ENCODE results near the gene C21orf91.
A peak's percentile ranks its signal among the peaks of the same experiment; 100 is the strongest.

C21orf91 gene

GRCh38 chr21:17797967-17798366 is 21.2 kb downstream of the C21orf91 start:
- no peak for DNase-seq (ENCODE audit: low read depth in 2 of 2)

DNA sequence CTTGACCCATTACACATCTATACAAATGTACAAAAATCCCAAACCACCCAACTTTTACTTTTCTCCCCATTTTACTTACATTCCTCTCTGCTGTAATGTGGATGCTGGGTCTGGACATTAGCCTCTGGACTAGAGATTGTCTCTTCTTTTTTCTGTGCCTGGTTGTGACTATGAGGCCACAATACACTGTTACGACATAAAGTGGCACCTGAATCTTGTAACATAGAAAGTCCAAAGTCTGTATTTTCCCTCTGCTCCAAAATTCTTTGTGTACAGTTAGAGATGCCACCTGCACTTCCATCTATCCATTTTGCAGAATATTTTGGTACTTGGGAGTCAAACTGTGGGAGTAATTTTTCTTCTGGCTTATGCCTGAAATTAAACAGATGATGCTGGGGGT is 22.7 kb downstream of the C21orf91 start:
- no peak for DNase-seq (ENCODE audit: low read depth in 2 of 2)

DNA sequence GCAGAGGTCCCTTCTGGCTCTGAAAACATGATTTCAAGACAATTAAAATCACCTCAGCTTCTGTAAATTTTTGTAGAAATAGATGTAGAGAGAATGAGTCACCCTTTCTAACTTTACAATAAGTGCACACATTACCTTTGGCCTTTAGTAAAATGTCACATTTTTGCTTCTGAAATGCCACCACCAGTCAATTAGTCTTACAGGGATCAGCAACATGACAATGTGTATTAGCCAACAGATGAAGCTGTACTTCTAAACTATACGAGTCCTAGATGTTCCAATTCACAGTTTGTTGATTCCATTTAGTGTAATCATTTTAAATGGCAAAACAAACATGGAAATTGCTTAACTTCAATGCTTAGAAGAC is 23.1 kb downstream of the C21orf91 start:
- DNase-seq (ENCODE audit: low read depth in 2 of 2) = no peak

- no peak for DNase-seq (ENCODE audit: low read depth in 2 of 2)
These were observed 23.8 kb downstream of the C21orf91 start for GRCh38 chr21:17795146-17796036.

- DNase-seq (ENCODE audit: low read depth in 2 of 2) = no peak
These were observed 24.5 kb downstream of the C21orf91 start for GRCh38 chr21:17794518-17795145.

GRCh38 chr21:17793246-17794123 is 25.7 kb downstream of the C21orf91 start:
- no peak for DNase-seq (ENCODE audit: low read depth in 2 of 2)

DNA sequence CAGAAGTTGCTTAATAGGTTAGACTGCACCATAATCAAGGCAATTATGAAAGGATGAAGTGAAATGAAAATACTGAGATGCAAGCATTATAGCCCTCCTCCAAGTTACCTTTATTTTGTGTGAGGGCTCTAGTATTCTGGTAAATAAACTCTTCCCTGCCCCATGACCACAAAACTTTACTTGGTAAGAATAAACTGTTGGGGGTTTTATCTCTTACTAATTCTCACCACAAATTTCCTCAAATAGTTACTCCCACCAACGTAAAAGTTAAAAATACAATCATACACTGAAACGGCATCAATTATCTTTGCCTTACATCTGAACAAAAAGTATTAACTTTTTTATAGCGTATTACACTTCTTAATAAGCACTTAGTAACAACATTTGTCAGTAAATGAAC is 29.5 kb downstream of the C21orf91 start:
- DNase-seq (ENCODE audit: low read depth in 2 of 2) = no peak

DNA sequence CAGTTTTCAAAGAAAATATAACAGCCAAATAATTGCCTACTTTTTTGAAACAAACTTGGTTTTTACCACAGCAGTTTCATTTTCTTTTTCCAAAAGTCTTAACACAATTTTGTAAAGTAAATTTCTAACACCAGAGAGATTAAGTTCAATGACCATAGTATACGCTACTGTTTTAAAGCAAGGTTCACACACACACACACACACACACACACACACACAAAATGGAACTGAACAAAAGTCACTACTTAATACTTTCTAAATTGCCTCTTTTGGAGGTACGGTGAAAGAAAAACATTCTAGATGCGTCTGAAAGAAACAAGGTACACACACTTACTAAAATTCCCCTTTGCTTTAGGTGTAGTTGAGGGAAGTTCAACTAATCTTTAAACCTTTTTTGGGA is 30.1 kb downstream of the C21orf91 start:
- no peak for DNase-seq (ENCODE audit: low read depth in 2 of 2)

GRCh38 chr21:17786851-17787181 is 32.3 kb downstream of the C21orf91 start:
- no peak for DNase-seq (ENCODE audit: low read depth in 2 of 2)

DNA sequence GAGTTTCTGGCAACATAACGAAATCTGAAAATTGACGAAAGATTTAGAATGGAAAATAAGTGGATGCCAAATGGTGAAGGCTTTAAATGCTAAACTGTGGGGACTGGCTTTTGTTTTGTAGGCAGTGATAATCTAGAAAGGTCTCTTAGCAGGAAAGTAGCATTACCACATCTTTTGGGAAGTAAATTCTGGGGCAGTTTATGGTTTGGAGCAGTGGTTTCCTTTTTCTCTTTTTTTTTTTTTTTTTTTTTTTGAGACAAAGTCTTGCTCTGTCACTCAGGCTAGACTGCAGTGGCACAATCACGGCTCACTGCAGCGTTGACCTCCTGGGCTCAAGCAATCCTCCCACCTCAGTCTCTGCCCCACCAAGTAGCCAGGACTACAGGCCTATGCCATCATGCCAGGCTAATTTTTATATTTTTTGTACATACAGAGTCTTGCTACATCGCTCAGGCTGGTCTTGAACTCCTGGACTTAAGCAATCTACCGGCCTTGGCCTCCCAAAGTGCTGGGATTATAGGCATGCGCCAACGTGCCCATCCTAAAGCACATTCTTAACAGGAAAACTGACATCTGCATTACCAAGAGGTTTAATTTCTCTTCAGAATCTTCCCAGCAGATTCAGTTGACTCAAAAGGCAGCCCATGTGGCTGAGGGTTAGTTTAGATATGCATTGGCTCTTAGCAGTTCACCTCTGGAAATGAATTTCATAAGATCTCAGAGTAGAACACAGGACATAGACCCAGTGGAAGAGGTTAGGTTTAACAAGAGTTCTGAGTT is 32.9 kb downstream of the C21orf91 start:
- no peak for DNase-seq (ENCODE audit: low read depth in 2 of 2)

GRCh38 chr21:17785403-17785788 is 33.8 kb downstream of the C21orf91 start:
- no peak for DNase-seq (ENCODE audit: low read depth in 2 of 2)

DNA sequence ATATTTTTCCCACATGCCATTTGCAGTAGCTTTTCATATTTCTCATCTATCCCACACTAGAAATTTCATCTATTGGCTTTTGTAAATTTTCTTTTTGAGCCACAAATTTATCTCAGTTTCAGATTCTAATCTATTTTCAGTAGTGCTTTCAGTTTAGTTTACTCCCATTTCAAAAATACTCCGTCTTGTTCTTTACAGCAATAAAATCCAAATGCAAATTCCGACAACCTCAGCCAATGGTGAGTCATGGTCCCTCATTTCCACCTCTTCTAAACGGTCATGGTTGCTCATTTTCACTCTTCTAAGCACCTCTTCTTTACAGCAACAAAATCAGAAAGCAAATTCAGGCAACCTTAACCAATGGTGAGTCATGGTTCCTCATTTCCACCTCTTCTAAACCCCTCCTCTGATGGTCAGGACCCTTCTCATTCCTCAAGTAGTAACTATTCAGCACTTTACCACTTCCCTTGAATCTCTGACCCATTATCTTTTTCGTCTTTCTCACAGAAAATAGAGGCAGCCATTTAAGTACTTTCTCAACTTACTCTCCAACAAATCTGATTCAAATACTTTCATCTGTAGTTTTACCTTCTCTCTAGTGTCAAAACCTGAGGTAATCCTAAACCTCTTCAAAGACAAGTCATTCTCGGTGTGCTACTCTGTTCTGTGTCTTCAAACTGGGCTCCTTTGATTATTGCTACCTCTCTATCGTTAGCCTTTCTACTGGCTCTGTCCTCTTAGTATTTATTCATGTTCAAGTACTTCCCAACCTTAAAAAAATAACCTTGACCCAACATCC is 34.4 kb downstream of the C21orf91 start:
- peak in 1 of 2 donors; percentile 28 for DNase-seq (ENCODE audit: low read depth in 2 of 2)

GRCh38 chr21:17784180-17784598 is 35.0 kb downstream of the C21orf91 start:
- no peak for DNase-seq (ENCODE audit: low read depth in 2 of 2)

- no peak for DNase-seq (ENCODE audit: low read depth in 2 of 2)
These were observed 35.5 kb downstream of the C21orf91 start for GRCh38 chr21:17783481-17784179.

- no peak for DNase-seq (ENCODE audit: low read depth in 2 of 2)
These were observed 36.2 kb downstream of the C21orf91 start for GRCh38 chr21:17783003-17783402.

DNA sequence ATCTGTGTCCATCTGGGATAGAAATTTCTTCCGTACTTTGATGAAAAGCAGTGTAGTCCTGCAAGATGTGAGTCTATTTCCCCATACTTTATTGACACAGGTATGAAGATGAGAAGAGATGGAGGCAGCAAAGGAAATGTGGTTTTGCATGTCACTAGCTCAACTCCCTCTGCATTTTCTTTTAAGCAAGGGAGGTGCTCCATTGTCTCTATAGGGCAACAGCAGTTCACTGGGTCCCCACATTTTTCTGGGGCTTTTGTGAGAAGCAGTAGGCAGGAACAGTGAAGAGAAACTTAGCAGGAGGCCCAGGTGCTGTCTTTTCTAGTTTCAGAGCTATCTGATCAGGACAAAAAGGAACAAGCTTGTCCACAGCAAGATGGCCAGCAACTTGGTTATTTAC is 37.1 kb downstream of the C21orf91 start:
- DNase-seq (ENCODE audit: low read depth in 2 of 2) = no peak

GRCh38 chr21:17781524-17781923 is 37.6 kb downstream of the C21orf91 start:
- DNase-seq (ENCODE audit: low read depth in 2 of 2) = no peak

GRCh38 chr21:17780539-17780938 is 38.6 kb downstream of the C21orf91 start:
- DNase-seq (ENCODE audit: low read depth in 2 of 2) = peak in 1 of 2 donors; percentile 19

DNA sequence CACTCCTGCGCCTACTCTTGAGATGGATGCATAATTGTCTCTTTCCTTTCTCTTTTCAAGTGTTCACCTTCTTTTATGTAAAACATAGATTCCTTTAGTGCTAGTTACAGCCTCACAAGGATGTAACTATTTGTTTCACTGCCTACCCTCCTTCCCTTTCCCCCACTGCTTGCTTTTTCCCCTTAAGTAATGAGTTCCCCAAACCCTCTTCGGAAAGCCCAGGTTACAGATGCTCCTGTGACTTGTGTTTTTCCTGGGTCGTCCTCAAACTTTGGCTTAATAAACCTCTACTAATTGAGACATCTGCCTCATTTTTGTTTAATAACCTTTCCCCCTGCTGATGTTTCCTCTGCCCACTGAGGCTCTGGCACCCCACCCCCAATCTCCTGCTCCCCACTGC is 39.2 kb downstream of the C21orf91 start:
- DNase-seq (ENCODE audit: low read depth in 2 of 2) = no peak

GRCh38 chr21:17779496-17779895 is 39.7 kb downstream of the C21orf91 start:
- DNase-seq (ENCODE audit: low read depth in 2 of 2) = no peak
